ENCODE results near the gene TICAM2. TPM values are rescaled to one million over a fixed set of nuclear protein-coding genes. Genes with fewer than 3 reads are reported as not detected.

Gene TICAM2
- total RNA-seq, 4 donors from 2014 or later = 0.57 to 4.2 (median 3.2) TPM

DNA sequence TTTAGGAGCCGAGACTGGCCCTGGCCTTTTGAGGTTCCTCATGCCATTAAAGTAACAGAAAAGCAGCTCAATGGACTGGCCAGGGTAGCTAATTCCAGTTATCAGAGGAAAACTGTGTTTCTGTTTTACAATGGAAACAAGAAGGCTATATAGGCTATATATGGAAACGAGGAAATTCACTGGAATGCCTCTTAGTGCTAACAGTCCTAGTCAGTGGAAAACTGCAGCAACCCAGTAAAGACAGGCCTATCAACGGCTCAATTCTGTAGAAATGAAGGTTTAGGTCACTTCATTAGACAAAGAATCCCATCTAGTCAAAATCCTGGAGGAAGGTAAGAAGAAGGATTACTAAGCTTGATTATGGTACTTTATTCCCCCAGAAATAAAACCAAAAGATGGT is 3.2 kb upstream of the TICAM2 start:
- TF ChIP-seq CTCF (IDR thresholded peaks at IDR 0.05; ENCODE audit: low read depth) = no peak

- TF ChIP-seq CTCF (IDR thresholded peaks at IDR 0.05; ENCODE audit: low read depth) = no peak
Observed at GRCh38 chr5:115602591-115603125, 379 bp upstream of the TICAM2 start.

DNA sequence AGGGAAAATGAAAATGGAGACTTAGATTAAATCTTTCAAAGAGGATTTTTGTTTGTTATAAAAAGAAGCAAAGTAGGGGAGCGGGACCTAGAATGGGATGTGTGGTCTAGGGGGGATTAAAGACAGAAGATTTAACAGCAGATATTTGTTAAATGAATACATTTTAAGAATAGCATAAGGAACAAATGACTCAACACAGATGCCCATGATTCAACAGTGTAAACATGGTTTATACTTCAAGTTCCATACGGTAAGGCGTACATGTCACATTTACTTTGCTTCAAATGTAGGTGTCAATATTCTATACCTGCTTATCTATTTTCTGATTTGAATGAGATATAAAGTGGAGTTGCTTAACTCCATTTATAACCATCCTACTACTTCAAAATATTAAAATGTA is 1.5 kb downstream of the TICAM2 start:
- TF ChIP-seq CTCF (IDR thresholded peaks at IDR 0.05; ENCODE audit: low read depth) = no peak

- no peak for TF ChIP-seq CTCF (IDR thresholded peaks at IDR 0.05; ENCODE audit: low read depth)
Observed at GRCh38 chr5:115599924-115600323, 2.4 kb downstream of the TICAM2 start.

GRCh38 chr5:115599502-115599901 is 2.8 kb downstream of the TICAM2 start:
- no peak for TF ChIP-seq CTCF (IDR thresholded peaks at IDR 0.05; ENCODE audit: low read depth)

DNA sequence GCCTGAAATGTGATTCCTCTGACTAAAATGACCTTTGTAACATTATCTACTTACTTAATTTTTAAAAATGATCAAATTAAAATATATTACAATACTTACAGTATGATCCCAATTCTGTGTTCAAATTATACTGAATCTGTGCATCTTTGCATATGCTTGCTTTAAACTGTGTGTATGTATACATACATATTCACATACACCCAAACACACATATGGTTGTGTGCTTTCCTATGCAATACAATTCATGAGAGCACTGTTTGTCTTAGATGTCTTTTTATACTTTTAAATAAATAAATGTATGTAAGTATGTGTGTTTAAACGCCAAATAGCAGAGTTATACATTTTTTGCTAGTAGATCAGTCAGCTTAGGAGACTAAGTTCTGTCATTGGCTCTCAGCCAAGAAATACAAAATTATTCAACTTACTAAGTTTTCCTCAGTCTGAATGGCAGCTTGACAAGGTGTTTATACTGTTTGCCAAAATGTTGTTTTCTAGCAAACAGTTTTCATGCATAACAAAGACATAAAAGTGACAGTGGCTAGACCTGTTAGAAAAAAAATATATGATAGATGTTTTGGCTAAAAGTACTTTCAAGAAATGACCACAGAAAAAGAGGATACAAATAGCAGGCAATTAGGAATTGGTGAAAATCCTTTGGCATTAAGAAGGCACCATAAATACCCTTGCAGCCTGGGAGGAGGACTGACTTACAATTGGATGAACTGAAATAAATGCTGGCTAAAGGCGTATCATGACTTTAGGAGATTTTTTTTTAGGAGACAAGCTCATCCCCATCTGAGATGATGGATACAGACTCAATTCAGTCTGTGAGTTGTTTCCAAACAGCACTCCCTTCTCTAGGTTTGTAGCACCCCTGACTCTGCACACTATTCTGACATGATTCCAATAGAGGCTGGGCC is 7.9 kb downstream of the TICAM2 start:
- TF ChIP-seq CTCF (IDR thresholded peaks at IDR 0.05; ENCODE audit: low read depth) = no peak

DNA sequence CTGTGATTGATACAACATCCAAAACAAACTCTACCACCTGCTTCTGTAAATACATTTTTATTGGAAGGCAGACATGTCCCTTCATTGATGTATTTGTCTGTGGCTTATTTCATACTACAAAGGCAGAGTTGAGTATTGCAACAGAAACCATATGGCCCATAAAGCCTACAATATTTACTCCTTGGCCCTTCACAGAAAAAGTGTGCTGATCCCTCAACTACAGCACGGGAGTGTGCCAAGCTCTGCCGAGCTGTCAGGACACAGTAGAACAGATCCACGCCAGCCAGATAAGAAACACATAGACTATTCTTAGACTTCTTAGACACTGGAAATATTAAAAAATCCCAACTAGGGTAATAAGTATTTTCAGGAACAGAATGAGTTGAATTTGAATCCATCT is 13.2 kb downstream of the TICAM2 start:
- TF ChIP-seq CTCF (IDR thresholded peaks at IDR 0.05; ENCODE audit: low read depth) = no peak

All from subcutaneous adipose tissue (tissue), 4 donors.